ENCODE data around the gene CRYL1. TPM values are rescaled to one million over a fixed set of nuclear protein-coding genes. Genes with fewer than 3 reads are reported as not detected.

Gene CRYL1
- total and polyA plus RNA-seq, 4 donors = 21.9 to 72.1 (median 35.4) TPM

GRCh38 chr13:20461860-20462532 is 63.7 kb downstream of the CRYL1 start:
- no peak for DNase-seq
- H3K36me3 ChIP-seq (ENCODE audit: control insufficient read depth in 1 of 2, insufficient read depth in 2 of 2, low read length in 1 of 2) = no peaks in the 10 kb centered on the region
- H3K27ac ChIP-seq (ENCODE audit: low read depth in 1 of 2, low read length in 2 of 2) = no peak overlapping the region
- no peak overlapping the region for H3K4me3 ChIP-seq (ENCODE audit: low read length in 2 of 2)
- intact Hi-C loops (cut with DNase I) = no loop called here
- H3K27me3 ChIP-seq (ENCODE audit: control insufficient read depth in 1 of 2, insufficient read depth in 2 of 2, low read length in 1 of 2) = no peaks in the 10 kb centered on the region
- ATAC-seq (ENCODE audit: low FRiP score) = no peak
- 53 to 59% methylated on average over 7 to 8 of the region's 8 CpGs for WGBS, 2 donors
- no peaks in the 10 kb centered on the region for H3K4me1 ChIP-seq (ENCODE audit: control insufficient read depth in 1 of 2, insufficient read depth in 2 of 2, low read length in 2 of 2)
- H3K9me3 ChIP-seq (ENCODE audit: control insufficient read depth, low read length) = no peaks in the 10 kb centered on the region

GRCh38 chr13:20461481-20461859 is 64.2 kb downstream of the CRYL1 start:
- no peak overlapping the region for H3K4me3 ChIP-seq (ENCODE audit: low read length in 2 of 2)
- no peaks in the 10 kb centered on the region for H3K36me3 ChIP-seq (ENCODE audit: control insufficient read depth in 1 of 2, insufficient read depth in 2 of 2, low read length in 1 of 2)
- H3K27ac ChIP-seq (ENCODE audit: low read depth in 1 of 2, low read length in 2 of 2) = no peak overlapping the region
- DNase-seq (no peak), ATAC-seq (ENCODE audit: low FRiP score) (no peak)
- H3K9me3 ChIP-seq (ENCODE audit: control insufficient read depth, low read length) = no peaks in the 10 kb centered on the region
- H3K4me1 ChIP-seq (ENCODE audit: control insufficient read depth in 1 of 2, insufficient read depth in 2 of 2, low read length in 2 of 2) = no peaks in the 10 kb centered on the region
- intact Hi-C loops (cut with DNase I) = no loop called here
- H3K27me3 ChIP-seq (ENCODE audit: control insufficient read depth in 1 of 2, insufficient read depth in 2 of 2, low read length in 1 of 2) = no peaks in the 10 kb centered on the region
- WGBS, 2 donors = 70 to 72% methylated on average over 2 of the region's 2 CpGs

DNA sequence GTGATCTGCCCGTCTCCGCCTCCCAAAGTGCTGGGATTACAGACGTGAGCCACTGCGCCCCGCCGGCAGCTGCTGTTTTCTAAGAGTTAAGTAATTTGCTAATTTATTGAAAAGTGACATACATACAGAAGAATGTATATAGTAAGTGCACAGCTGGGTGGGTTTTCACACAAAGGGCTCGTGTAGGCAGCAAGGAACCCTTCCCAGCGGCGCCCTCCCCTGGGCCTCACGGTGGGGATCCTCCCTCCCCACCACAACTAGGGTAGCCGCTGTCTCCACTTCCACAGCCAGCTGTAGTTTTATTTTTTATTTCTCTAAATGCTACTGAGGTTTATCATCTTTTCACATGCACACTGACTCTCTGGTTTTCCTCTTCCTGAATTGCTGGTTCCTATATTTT is 64.9 kb downstream of the CRYL1 start:
- 91 to 93% methylated on average over 11 of the region's 11 CpGs for WGBS, 2 donors
- H3K36me3 ChIP-seq (ENCODE audit: control insufficient read depth in 1 of 2, insufficient read depth in 2 of 2, low read length in 1 of 2) = no peaks in the 10 kb centered on the region
- DNase-seq (no peak), ATAC-seq (ENCODE audit: low FRiP score) (no peak)
- H3K9me3 ChIP-seq (ENCODE audit: control insufficient read depth, low read length) = no peaks in the 10 kb centered on the region
- H3K4me3 ChIP-seq (ENCODE audit: low read length in 2 of 2) = no peak overlapping the region
- no peaks in the 10 kb centered on the region for H3K4me1 ChIP-seq (ENCODE audit: control insufficient read depth in 1 of 2, insufficient read depth in 2 of 2, low read length in 2 of 2)
- H3K27me3 ChIP-seq (ENCODE audit: control insufficient read depth in 1 of 2, insufficient read depth in 2 of 2, low read length in 1 of 2) = no peaks in the 10 kb centered on the region
- no peak overlapping the region for H3K27ac ChIP-seq (ENCODE audit: low read depth in 1 of 2, low read length in 2 of 2)
- intact Hi-C loops (cut with DNase I) = no loop called here

DNA sequence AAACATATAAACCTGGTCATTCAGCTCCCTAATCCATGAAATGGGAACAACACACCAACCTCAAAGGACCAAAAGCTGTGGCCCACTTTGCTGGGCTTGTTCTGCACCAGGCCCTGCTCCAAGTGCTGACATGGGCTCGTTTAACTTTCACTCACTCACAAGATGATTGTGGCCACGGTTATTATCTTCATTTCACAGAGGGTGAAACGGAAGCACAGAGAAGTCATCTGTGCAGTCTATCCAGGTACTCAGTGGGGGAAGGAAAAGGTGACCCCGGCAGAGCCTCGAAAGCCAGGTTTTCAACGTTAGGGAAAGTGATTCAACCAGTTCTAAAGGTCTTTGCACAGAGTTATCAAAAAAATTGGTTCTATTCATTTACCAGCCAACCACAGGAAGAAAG is 68.0 kb downstream of the CRYL1 start:
- Histone ChIP-seq H3K4me3 (ENCODE audit: low read length in 2 of 2) (no peak overlapping the region), H3K36me3 (ENCODE audit: control insufficient read depth in 1 of 2, insufficient read depth in 2 of 2, low read length in 1 of 2) (no peaks in the 10 kb centered on the region), H3K4me1 (ENCODE audit: control insufficient read depth in 1 of 2, insufficient read depth in 2 of 2, low read length in 2 of 2) (no peaks in the 10 kb centered on the region), H3K27ac (ENCODE audit: low read depth in 1 of 2, low read length in 2 of 2) (no peak overlapping the region), H3K9me3 (ENCODE audit: control insufficient read depth, low read length) (no peaks in the 10 kb centered on the region), H3K27me3 (ENCODE audit: control insufficient read depth in 1 of 2, insufficient read depth in 2 of 2, low read length in 1 of 2) (no peaks in the 10 kb centered on the region)
- ATAC-seq (ENCODE audit: low FRiP score) = no peak
- WGBS, 2 donors = 79% methylated on average over 6 of the region's 6 CpGs
- DNase-seq = no peak
- intact Hi-C loops (cut with DNase I) = no loop called here

GRCh38 chr13:20456737-20457136 is 68.9 kb downstream of the CRYL1 start:
- intact Hi-C loops (cut with DNase I) = no loop called here
- no peak for DNase-seq
- Histone ChIP-seq H3K9me3 (ENCODE audit: control insufficient read depth, low read length) (no peaks in the 10 kb centered on the region), H3K27me3 (ENCODE audit: control insufficient read depth in 1 of 2, insufficient read depth in 2 of 2, low read length in 1 of 2) (no peaks in the 10 kb centered on the region), H3K27ac (ENCODE audit: low read depth in 1 of 2, low read length in 2 of 2) (no peak overlapping the region), H3K4me3 (ENCODE audit: low read length in 2 of 2) (no peak overlapping the region), H3K36me3 (ENCODE audit: control insufficient read depth in 1 of 2, insufficient read depth in 2 of 2, low read length in 1 of 2) (no peaks in the 10 kb centered on the region), H3K4me1 (ENCODE audit: control insufficient read depth in 1 of 2, insufficient read depth in 2 of 2, low read length in 2 of 2) (no peaks in the 10 kb centered on the region)
- no peak for ATAC-seq (ENCODE audit: low FRiP score)
- 71 to 75% methylated on average over 2 of the region's 2 CpGs for whole genome bisulfite sequencing, 2 donors

GRCh38 chr13:20451397-20451796 is 74.3 kb downstream of the CRYL1 start:
- ATAC-seq (ENCODE audit: low FRiP score) (no peak), DNase-seq (no peak)
- Histone ChIP-seq H3K9me3 (ENCODE audit: control insufficient read depth, low read length) (no peaks in the 10 kb centered on the region), H3K4me1 (ENCODE audit: control insufficient read depth in 1 of 2, insufficient read depth in 2 of 2, low read length in 2 of 2) (no peaks in the 10 kb centered on the region), H3K4me3 (ENCODE audit: low read length in 2 of 2) (no peak overlapping the region), H3K27me3 (ENCODE audit: control insufficient read depth in 1 of 2, insufficient read depth in 2 of 2, low read length in 1 of 2) (no peaks in the 10 kb centered on the region), H3K36me3 (ENCODE audit: control insufficient read depth in 1 of 2, insufficient read depth in 2 of 2, low read length in 1 of 2) (no peaks in the 10 kb centered on the region), H3K27ac (ENCODE audit: low read depth in 1 of 2, low read length in 2 of 2) (no peak overlapping the region)
- intact Hi-C loops (cut with DNase I) = no loop called here

- WGBS, 2 donors = 80 to 86% methylated on average over 1 of the region's 1 CpG
- Histone ChIP-seq H3K27ac (ENCODE audit: low read depth in 1 of 2, low read length in 2 of 2) (no peak overlapping the region), H3K4me3 (ENCODE audit: low read length in 2 of 2) (no peak overlapping the region), H3K36me3 (ENCODE audit: control insufficient read depth in 1 of 2, insufficient read depth in 2 of 2, low read length in 1 of 2) (no peaks in the 10 kb centered on the region), H3K27me3 (ENCODE audit: control insufficient read depth in 1 of 2, insufficient read depth in 2 of 2, low read length in 1 of 2) (no peaks in the 10 kb centered on the region), H3K9me3 (ENCODE audit: control insufficient read depth, low read length) (no peaks in the 10 kb centered on the region), H3K4me1 (ENCODE audit: control insufficient read depth in 1 of 2, insufficient read depth in 2 of 2, low read length in 2 of 2) (no peaks in the 10 kb centered on the region)
- ATAC-seq (ENCODE audit: low FRiP score) = no peak
- intact Hi-C loops (cut with DNase I) = no loop called here
- no peak for DNase-seq
These were observed 77.2 kb downstream of the CRYL1 start for GRCh38 chr13:20448470-20448869.

DNA sequence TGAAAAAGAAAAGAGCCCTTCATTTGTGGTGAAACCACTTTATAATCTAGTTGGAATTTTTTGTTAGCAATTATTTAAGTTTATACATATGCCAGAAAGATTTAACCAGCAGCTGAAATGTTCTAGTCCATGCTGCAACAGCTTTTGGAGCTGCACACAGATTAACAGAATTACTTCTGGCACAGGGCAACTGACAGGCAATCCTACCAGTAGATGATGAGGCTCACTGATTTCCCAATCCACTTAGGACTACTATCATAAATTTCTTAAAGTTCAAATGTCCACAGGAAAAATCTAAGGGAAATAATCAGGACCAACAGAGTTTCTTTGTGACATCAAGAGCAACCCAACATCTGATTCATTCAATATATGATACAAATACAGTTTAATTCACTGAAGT is 78.8 kb downstream of the CRYL1 start:
- intact Hi-C loops (cut with DNase I) = no loop called here
- DNase-seq (no peak), ATAC-seq (ENCODE audit: low FRiP score) (no peak)
- Histone ChIP-seq H3K4me3 (ENCODE audit: low read length in 2 of 2) (no peak overlapping the region), H3K27me3 (ENCODE audit: control insufficient read depth in 1 of 2, insufficient read depth in 2 of 2, low read length in 1 of 2) (no peaks in the 10 kb centered on the region), H3K9me3 (ENCODE audit: control insufficient read depth, low read length) (no peaks in the 10 kb centered on the region), H3K27ac (ENCODE audit: low read depth in 1 of 2, low read length in 2 of 2) (no peak overlapping the region), H3K36me3 (ENCODE audit: control insufficient read depth in 1 of 2, insufficient read depth in 2 of 2, low read length in 1 of 2) (no peaks in the 10 kb centered on the region), H3K4me1 (ENCODE audit: control insufficient read depth in 1 of 2, insufficient read depth in 2 of 2, low read length in 2 of 2) (no peaks in the 10 kb centered on the region)

DNA sequence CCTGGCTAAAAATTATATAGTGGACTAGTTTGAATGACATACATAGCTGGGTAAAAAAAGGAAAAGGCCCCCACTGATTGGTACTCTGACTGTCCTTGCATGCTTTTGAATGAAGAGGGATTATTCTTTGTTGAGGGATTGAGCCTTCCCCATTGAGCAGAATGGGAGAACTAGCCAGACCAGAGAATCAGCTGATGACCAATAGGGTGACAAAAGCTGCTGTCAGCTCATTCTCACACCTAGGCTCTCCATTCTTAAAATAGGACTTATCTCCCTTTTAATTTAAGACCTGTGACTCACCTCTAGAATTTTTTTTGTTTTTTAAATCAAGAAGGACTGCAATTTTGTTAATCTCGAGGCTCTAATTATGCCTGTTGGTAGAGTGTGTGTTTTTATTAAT is 79.3 kb downstream of the CRYL1 start:
- 79 to 87% methylated on average over 1 of the region's 1 CpG for WGBS, 2 donors
- intact Hi-C loops (cut with DNase I) = no loop called here
- no peak overlapping the region for H3K4me3 ChIP-seq (ENCODE audit: low read length in 2 of 2)
- no peak overlapping the region for H3K27ac ChIP-seq (ENCODE audit: low read depth in 1 of 2, low read length in 2 of 2)
- H3K9me3 ChIP-seq (ENCODE audit: control insufficient read depth, low read length) = no peaks in the 10 kb centered on the region
- DNase-seq (no peak), ATAC-seq (ENCODE audit: low FRiP score) (no peak)
- H3K27me3 ChIP-seq (ENCODE audit: control insufficient read depth in 1 of 2, insufficient read depth in 2 of 2, low read length in 1 of 2) = no peaks in the 10 kb centered on the region
- no peaks in the 10 kb centered on the region for H3K36me3 ChIP-seq (ENCODE audit: control insufficient read depth in 1 of 2, insufficient read depth in 2 of 2, low read length in 1 of 2)
- no peaks in the 10 kb centered on the region for H3K4me1 ChIP-seq (ENCODE audit: control insufficient read depth in 1 of 2, insufficient read depth in 2 of 2, low read length in 2 of 2)
